22Rv1 (cell line): ENCODE results near the gene SETBP1.

ENCODE experiments used
- CTCF ChIP-seq: fragments of 450-650 bp; IDR thresholded peaks from 2 replicates; pipeline ENCODE4 v1.5.1; 2017; ENCODE audit warnings: mild to moderate bottlenecking
- ZFX ChIP-seq: fragments of 450-650 bp; IDR thresholded peaks from 2 replicates; pipeline ENCODE4 v1.6.1; 2017; ENCODE audit warnings: antibody characterized with exemption, borderline replicate concordance

- no peak for TF ChIP-seq CTCF
- TF ChIP-seq ZFX = no peak
Measured at GRCh38 chr18:44741085-44741484, 60.4 kb downstream of the SETBP1 start.
